HG03045 (cell line): ENCODE measurements around the gene SAMD1.
A peak's percentile ranks its signal among the peaks of the same experiment; 100 is the strongest.

ENCODE experiments used
- ATAC-seq: cut with Tn5 transposase; IDR thresholded peaks from one replicate; pipeline ENCODE4 v1.9.1; 2021; ENCODE audit warnings: mild to moderate bottlenecking, moderate library complexity; ENCODE audit not compliant: unreplicated experiment

SAMD1 gene

GRCh38 chr19:14090509-14091080 is at the start of gene SAMD1:
TSS of gene SAMD1 (minus strand) at chr19:14090751.
- peak; percentile 45 for ATAC-seq

GRCh38 chr19:14139944-14140343 is 49.4 kb upstream of the SAMD1 start:
- no peak for ATAC-seq

- no peak for ATAC-seq
These were observed 48.2 kb upstream of the SAMD1 start for GRCh38 chr19:14138576-14139265.

GRCh38 chr19:14136509-14137281 is 46.1 kb upstream of the SAMD1 start, which contains the start of gene ASF1B:
TSS of gene ASF1B (minus strand) at chr19:14136589. CDS start at chr19:14136456, 133 bp downstream.
- ATAC-seq: peak; percentile 83

- ATAC-seq: no peak
These were observed 45.5 kb upstream of the SAMD1 start for GRCh38 chr19:14135985-14136508.

GRCh38 chr19:14135355-14135754 is 44.8 kb upstream of the SAMD1 start:
- no peak for ATAC-seq

GRCh38 chr19:14127929-14128509 is 37.5 kb upstream of the SAMD1 start:
- no peak for ATAC-seq

GRCh38 chr19:14127176-14127575 is 36.6 kb upstream of the SAMD1 start:
- no peak for ATAC-seq

- no peak for ATAC-seq
These were observed 32.4 kb upstream of the SAMD1 start for GRCh38 chr19:14122924-14123323.

- ATAC-seq: no peak
These were observed 29.9 kb upstream of the SAMD1 start for GRCh38 chr19:14120497-14120780.

- ATAC-seq: no peak
These were observed 29.3 kb upstream of the SAMD1 start for GRCh38 chr19:14119644-14120496.

- ATAC-seq: no peak
These were observed 28.6 kb upstream of the SAMD1 start for GRCh38 chr19:14119146-14119545.

GRCh38 chr19:14118165-14119051 is 27.9 kb upstream of the SAMD1 start:
- ATAC-seq: no peak

GRCh38 chr19:14117668-14118164 is 27.2 kb upstream of the SAMD1 start, which contains the start of gene PRKACA:
TSS of gene PRKACA (minus strand) at chr19:14117762. CDS start at chr19:14117547, 215 bp downstream.
- ATAC-seq: peak; percentile 92

- ATAC-seq: peak; percentile 7
These were observed 26.5 kb upstream of the SAMD1 start for GRCh38 chr19:14116918-14117578.

GRCh38 chr19:14116525-14116917 is 26.0 kb upstream of the SAMD1 start:
- ATAC-seq: no peak

GRCh38 chr19:14115756-14116155 is 25.2 kb upstream of the SAMD1 start:
- no peak for ATAC-seq

GRCh38 chr19:14114854-14115253 is 24.3 kb upstream of the SAMD1 start:
- ATAC-seq: no peak

- ATAC-seq: no peak
These were observed 23.9 kb upstream of the SAMD1 start for GRCh38 chr19:14114439-14114838.
